ENCODE results near the gene AHDC1.

DNA sequence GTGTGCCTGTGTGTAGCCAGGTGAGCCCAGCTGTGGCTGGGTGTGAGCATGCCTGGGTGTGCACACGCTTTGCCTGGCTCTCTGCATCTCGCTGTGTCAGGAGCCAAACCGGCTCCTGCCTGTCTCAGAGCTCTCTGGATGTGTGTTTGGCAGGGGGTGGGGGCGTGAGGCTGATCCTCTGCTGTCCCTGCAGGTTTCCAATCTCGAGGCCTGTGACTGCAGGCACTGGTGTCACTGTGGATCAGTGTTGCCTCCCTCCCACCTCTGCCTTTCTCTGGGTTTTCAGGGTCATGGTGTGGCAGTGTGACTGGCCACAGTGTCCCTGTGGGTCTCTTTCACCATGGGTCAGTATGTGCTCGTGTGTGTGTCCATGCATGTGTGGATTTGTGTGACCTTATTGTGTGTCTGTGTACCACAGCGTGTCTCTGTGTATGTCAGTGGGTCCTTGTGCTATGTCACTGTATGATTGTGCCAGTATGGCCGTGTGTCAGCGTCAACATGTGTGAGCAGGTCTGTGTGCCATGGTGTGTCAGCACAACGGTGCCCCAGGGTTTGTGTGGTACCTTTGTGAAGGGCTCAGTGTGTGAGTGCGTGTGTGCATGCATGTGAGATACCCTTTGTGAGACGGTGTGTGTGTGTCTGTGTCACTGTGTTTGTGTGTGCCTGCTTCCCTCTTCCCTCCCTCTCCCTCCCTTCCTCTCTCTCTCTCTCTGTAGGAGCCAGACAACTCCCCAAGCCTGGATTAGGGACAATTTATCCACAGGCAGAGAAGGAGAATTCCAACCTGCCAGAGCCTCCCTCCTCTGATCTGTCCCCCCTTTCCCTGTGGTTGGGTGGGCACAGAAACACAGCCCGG, 43.4 kb downstream of the AHDC1 start:
- TF ChIP-seq CTCF (IDR thresholded peaks at IDR 0.05) (no peak), POLR2A (IDR thresholded peaks at IDR 0.05) (no peak)
